OCI-LY7 (cell line): ENCODE data around the gene ARHGEF12. TPM values are rescaled to one million over a fixed set of nuclear protein-coding genes. Genes with fewer than 3 reads are reported as not detected.

ENCODE experiments used
- BruUV-seq: library from RNA; stranded (reverse); fragments of 400-500 nt; replicated peaks from 2 replicates; lab custom pipeline; 2021; lab: Mats Ljungman, UMichigan
- CTCF ChIA-PET: fragments of 300-600 bp; sonication (Branson Sonifier 250); formaldehyde crosslinking; loops from one replicate; lab custom pipeline; 2022; ENCODE audit warnings: antibody characterized with exemption; ENCODE audit not compliant: unreplicated experiment; lab: Charles Lee
- POLR2A ChIA-PET: fragments of 300-600 bp; sonication (Branson Sonifier 250); formaldehyde crosslinking; loops from one replicate; lab custom pipeline; 2022; ENCODE audit warnings: antibody characterized with exemption; lab: Charles Lee
- DNase-seq: peaks from one replicate; pipeline ENCODE4 v3.0.0-alpha.2; 2015; ENCODE audit warnings: low spot score
- H2AFZ ChIP-seq: fragments of 200-600 bp; sonication (generic), shearing (Covaris generic); 2 replicates; pipeline ENCODE4 v1.6.1; 2014; ENCODE audit warnings: mild to moderate bottlenecking, antibody characterized with exemption, low read length, moderate library complexity
- H3K27ac ChIP-seq: fragments of 200-600 bp; sonication (generic); 2 replicates; pipeline ENCODE4 v1.5.1; 2014; ENCODE audit warnings: mixed run types, low read depth, mild to moderate bottlenecking, moderate library complexity, low read length, inconsistent platforms; ENCODE audit not compliant: poor library complexity, severe bottlenecking
- H3K36me3 ChIP-seq: fragments of 200-600 bp; sonication (generic); 2 replicates; pipeline ENCODE4 v1.6.1; 2014; ENCODE audit warnings: mild to moderate bottlenecking, antibody characterized with exemption, low read length, moderate library complexity, mixed read lengths; ENCODE audit not compliant: insufficient read depth
- H3K4me1 ChIP-seq: fragments of 200-600 bp; sonication (generic); 2 replicates; pipeline ENCODE4 v1.5.1; 2014; ENCODE audit warnings: mild to moderate bottlenecking, low read length; ENCODE audit not compliant: insufficient read depth, poor library complexity, severe bottlenecking
- H3K4me2 ChIP-seq: fragments of 200-600 bp; sonication (generic); 2 replicates; pipeline ENCODE4 v1.6.1; 2014; ENCODE audit warnings: mild to moderate bottlenecking, low read length
- H3K4me3 ChIP-seq: fragments of 200-600 bp; sonication (generic); 2 replicates; pipeline ENCODE4 v1.5.1; 2014; ENCODE audit warnings: mild to moderate bottlenecking, low read depth, low read length; ENCODE audit not compliant: poor library complexity, severe bottlenecking
- H3K79me2 ChIP-seq: fragments of 200-600 bp; sonication (generic); 2 replicates; pipeline ENCODE4 v1.6.1; 2016; ENCODE audit warnings: low read depth, mild to moderate bottlenecking, low read length, moderate library complexity, mixed read lengths; ENCODE audit not compliant: insufficient read depth
- H3K9me2 ChIP-seq: fragments of 200-600 bp; sonication (generic); 2 replicates; pipeline ENCODE4 v1.6.1; 2016; ENCODE audit warnings: mild to moderate bottlenecking, low read length, mixed read lengths; ENCODE audit not compliant: insufficient read depth
- H3K9me3 ChIP-seq: fragments of 200-600 bp; sonication (generic); 2 replicates; pipeline ENCODE4 v1.6.1; 2014; ENCODE audit warnings: mild to moderate bottlenecking, mixed run types, low read length, mixed read lengths
- H4K20me1 ChIP-seq: fragments of 200-600 bp; sonication (generic); 2 replicates; pipeline ENCODE4 v1.6.1; 2014; ENCODE audit warnings: mild to moderate bottlenecking, antibody characterized with exemption, low read length, moderate library complexity, mixed read lengths; ENCODE audit not compliant: insufficient read depth
- EZH2phosphoT487 ChIP-seq: fragments of 200-600 bp; sonication (generic); IDR thresholded peaks from 2 replicates; pipeline ENCODE4 v1.6.1; 2018; ENCODE audit warnings: low read depth, borderline replicate concordance, mild to moderate bottlenecking, mixed run types, antibody characterized with exemption, low read length, moderate library complexity, mixed read lengths
- intact Hi-C: fragments of 100-400 bp; cut with micrococcal nuclease; formaldehyde crosslinking; loops from one replicate; pipeline ENCODE4 v1.10.0; 2022; ENCODE audit not compliant: unreplicated experiment
- total RNA-seq, 2 experiments: library from RNA; depleted of rRNA in 1 of 2; stranded (reverse); fragments of >200 nt in 1 of 2; shearing (Covaris generic) in 1 of 2; gene quantifications; 2 replicates each; pipeline ENCODE4 v1.2.3, GENCODE V29; 2014 to 2022
- TF ChIP-seq, protein P1 (sequence below): fragments of 200-600 bp; sonication (generic); conservative IDR thresholded peaks from 2 replicates; pipeline ENCODE4 v1.5.1; 2014; ENCODE audit warnings: mild to moderate bottlenecking, antibody characterized with exemption, low read length, moderate library complexity, mixed read lengths

The ARHGEF12 gene
- total RNA-seq, 2 experiments from 2014 or later: 16.1 to 31.8 TPM

DNA sequence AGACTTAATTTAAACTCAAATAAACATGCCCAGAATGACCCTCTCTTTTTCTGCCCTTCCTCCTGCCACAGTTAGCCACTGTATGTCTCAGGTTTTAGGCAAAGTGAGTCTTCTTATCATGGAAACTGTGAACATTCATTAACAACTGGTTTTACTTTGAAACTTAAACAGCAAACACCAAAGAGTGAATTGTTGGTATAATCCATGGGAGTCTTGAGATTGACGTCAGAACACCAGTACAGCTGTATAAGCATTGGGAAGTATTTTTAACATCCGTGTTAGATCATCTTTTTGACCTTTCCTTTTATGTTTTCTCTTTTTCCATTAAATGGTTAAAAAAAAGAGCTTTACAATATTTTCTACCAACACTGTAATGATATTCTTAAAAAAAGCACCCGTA is 38.9 kb downstream of the ARHGEF12 start:
- POLR2A ChIA-PET: interaction anchor here (0.7 to 1.2 kb wide), 4 partner anchors 11 to 904 kb away, joined by 3 to 4 read pairs (median 4); no protein-coding TSS in a partner anchor
- H3K9me2 ChIP-seq: no peaks in the 10 kb centered on the region
- BruUV-seq: no TSS peak
- no peak overlapping the region for H3K4me2 ChIP-seq
- H3K9me3 ChIP-seq: no peaks in the 10 kb centered on the region
- no peaks in the 10 kb centered on the region for H3K79me2 ChIP-seq
- H3K4me1 ChIP-seq: no peaks in the 10 kb centered on the region
- TF ChIP-seq EZH2phosphoT487: no peak
- H3K36me3 ChIP-seq: no peaks in the 10 kb centered on the region
- H2AFZ ChIP-seq: no peak overlapping the region
- CTCF ChIA-PET: no interaction called here
- intact Hi-C loops: no loop called here
- H3K4me3 ChIP-seq: no peak overlapping the region
- DNase-seq: no peak
- peaks cover 5% of the 10 kb centered on the region; the same call in 1 of the 2 replicates for H4K20me1 ChIP-seq
- H3K27ac ChIP-seq: no peak overlapping the region

GRCh38 chr11:120376547-120377182 is 40.5 kb downstream of the ARHGEF12 start:
- no peaks in the 10 kb centered on the region for H3K36me3 ChIP-seq
- ChIA-PET POLR2A (no interaction called here), CTCF (no interaction called here)
- H4K20me1 ChIP-seq: peaks cover 5% of the 10 kb centered on the region; the same call in 1 of the 2 replicates
- no peak for TF ChIP-seq EZH2phosphoT487
- TF ChIP-seq, protein P1, sequence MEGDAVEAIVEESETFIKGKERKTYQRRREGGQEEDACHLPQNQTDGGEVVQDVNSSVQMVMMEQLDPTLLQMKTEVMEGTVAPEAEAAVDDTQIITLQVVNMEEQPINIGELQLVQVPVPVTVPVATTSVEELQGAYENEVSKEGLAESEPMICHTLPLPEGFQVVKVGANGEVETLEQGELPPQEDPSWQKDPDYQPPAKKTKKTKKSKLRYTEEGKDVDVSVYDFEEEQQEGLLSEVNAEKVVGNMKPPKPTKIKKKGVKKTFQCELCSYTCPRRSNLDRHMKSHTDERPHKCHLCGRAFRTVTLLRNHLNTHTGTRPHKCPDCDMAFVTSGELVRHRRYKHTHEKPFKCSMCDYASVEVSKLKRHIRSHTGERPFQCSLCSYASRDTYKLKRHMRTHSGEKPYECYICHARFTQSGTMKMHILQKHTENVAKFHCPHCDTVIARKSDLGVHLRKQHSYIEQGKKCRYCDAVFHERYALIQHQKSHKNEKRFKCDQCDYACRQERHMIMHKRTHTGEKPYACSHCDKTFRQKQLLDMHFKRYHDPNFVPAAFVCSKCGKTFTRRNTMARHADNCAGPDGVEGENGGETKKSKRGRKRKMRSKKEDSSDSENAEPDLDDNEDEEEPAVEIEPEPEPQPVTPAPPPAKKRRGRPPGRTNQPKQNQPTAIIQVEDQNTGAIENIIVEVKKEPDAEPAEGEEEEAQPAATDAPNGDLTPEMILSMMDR: no peak
- H3K4me1 ChIP-seq: no peaks in the 10 kb centered on the region
- no peak overlapping the region for H3K4me2 ChIP-seq
- no peak for DNase-seq
- no peak overlapping the region for H3K4me3 ChIP-seq
- intact Hi-C loops: no loop called here
- no peaks in the 10 kb centered on the region for H3K79me2 ChIP-seq
- H3K9me2 ChIP-seq: no peaks in the 10 kb centered on the region
- H3K9me3 ChIP-seq: no peaks in the 10 kb centered on the region
- BruUV-seq: no TSS peak
- H3K27ac ChIP-seq: no peak overlapping the region
- no peak overlapping the region for H2AFZ ChIP-seq

GRCh38 chr11:120378474-120378873 is 42.3 kb downstream of the ARHGEF12 start:
- no peaks in the 10 kb centered on the region for H3K9me2 ChIP-seq
- H3K36me3 ChIP-seq: no peaks in the 10 kb centered on the region
- no peak overlapping the region for H3K27ac ChIP-seq
- no peaks in the 10 kb centered on the region for H3K79me2 ChIP-seq
- intact Hi-C loops: no loop called here
- H2AFZ ChIP-seq: no peak overlapping the region
- BruUV-seq: no TSS peak
- no peaks in the 10 kb centered on the region for H3K9me3 ChIP-seq
- DNase-seq: no peak
- no peak overlapping the region for H3K4me2 ChIP-seq
- CTCF ChIA-PET: no interaction called here
- no peaks in the 10 kb centered on the region for H3K4me1 ChIP-seq
- no peak overlapping the region for H3K4me3 ChIP-seq
- no peaks in the 10 kb centered on the region; the same call in 1 of the 2 replicates for H4K20me1 ChIP-seq
- TF ChIP-seq, protein P1: no peak
- no peak for TF ChIP-seq EZH2phosphoT487
- POLR2A ChIA-PET: no interaction called here
